ENCODE results near the gene SOD1. TPM values are rescaled to one million over a fixed set of nuclear protein-coding genes. Genes with fewer than 3 reads are reported as not detected.
"Not testable (repeated sequence)": the region's sequence is repeated elsewhere in the genome, so short reads cannot be mapped to it uniquely, and the experiment has no call there.

Gene SOD1
- total RNA-seq, 1 donor from 2014 or later, result 207 TPM

GRCh38 chr21:31654821-31655580, 4.5 kb upstream of the SOD1 start:
- intact Hi-C loops (cut with micrococcal nuclease), result loop anchor here (5.0 to 10.0 kb wide), 2 partner anchors 458 to 1670 kb away; partner anchors contain the start of gene IFNAR1

GRCh38 chr21:31656199-31657095, 3.0 kb upstream of the SOD1 start:
- intact Hi-C loops (cut with micrococcal nuclease), result loop anchor here (5.0 to 10.0 kb wide), 2 partner anchors 459 to 1668 kb away; partner anchors contain the start of gene IFNAR1

GRCh38 chr21:31658053-31658452, 1.4 kb upstream of the SOD1 start:
- intact Hi-C loops (cut with micrococcal nuclease), result loop anchor here (2.0 to 10.0 kb wide), 4 partner anchors 461 to 1833 kb away; partner anchors contain the start of genes DNAJC28, IFNAR1 and URB1

- intact Hi-C loops (cut with micrococcal nuclease), result loop anchor here (1.0 to 10.0 kb wide), 10 partner anchors 73 to 1832 kb away; partner anchors contain the start of genes DNAJC28, IFNAR1, MIS18A and SCAF4
These were observed 282 bp upstream of the SOD1 start for GRCh38 chr21:31659286-31659535.

GRCh38 chr21:31660259-31660565, 719 bp downstream of the SOD1 start:
- intact Hi-C loops (cut with micrococcal nuclease), result no loop called here

GRCh38 chr21:31660591-31660990, 1.1 kb downstream of the SOD1 start:
- intact Hi-C loops (cut with micrococcal nuclease), result no loop called here

GRCh38 chr21:31663584-31664249, 4.2 kb downstream of the SOD1 start:
- intact Hi-C loops (cut with micrococcal nuclease), result no loop called here

- intact Hi-C loops (cut with micrococcal nuclease), result no loop called here
These were observed 5.9 kb downstream of the SOD1 start for GRCh38 chr21:31665397-31665796.

- intact Hi-C loops (cut with micrococcal nuclease), result not testable (repeated sequence)
These were observed 6.4 kb downstream of the SOD1 start for GRCh38 chr21:31665869-31666268.

- intact Hi-C loops (cut with micrococcal nuclease), result no loop called here
These were observed 7.0 kb downstream of the SOD1 start for GRCh38 chr21:31666445-31667010.

- intact Hi-C loops (cut with micrococcal nuclease), result no loop called here
These were observed 7.6 kb downstream of the SOD1 start for GRCh38 chr21:31667132-31667531.

GRCh38 chr21:31667639-31668038, 8.1 kb downstream of the SOD1 start:
- intact Hi-C loops (cut with micrococcal nuclease), result loop anchor here (2.0 kb wide), 1 partner anchor 63 kb away; no protein-coding TSS in a partner anchor

GRCh38 chr21:31668651-31669491, 9.4 kb downstream of the SOD1 start:
- intact Hi-C loops (cut with micrococcal nuclease), result loop anchor here (2.0 kb wide), 1 partner anchor 62 kb away; no protein-coding TSS in a partner anchor

GRCh38 chr21:31670070-31670469, 10.6 kb downstream of the SOD1 start:
- intact Hi-C loops (cut with micrococcal nuclease), result no loop called here

- intact Hi-C loops (cut with micrococcal nuclease), result no loop called here
These were observed 11.7 kb downstream of the SOD1 start for GRCh38 chr21:31671146-31671716.

GRCh38 chr21:31671931-31672330, 12.4 kb downstream of the SOD1 start:
- intact Hi-C loops (cut with micrococcal nuclease), result no loop called here

- intact Hi-C loops (cut with micrococcal nuclease), result no loop called here
These were observed 13.9 kb downstream of the SOD1 start for GRCh38 chr21:31673321-31673912.

- intact Hi-C loops (cut with micrococcal nuclease), result no loop called here
These were observed 15.8 kb downstream of the SOD1 start for GRCh38 chr21:31675318-31675717.

- intact Hi-C loops (cut with micrococcal nuclease), result no loop called here
These were observed 16.5 kb downstream of the SOD1 start for GRCh38 chr21:31675960-31676359.

GRCh38 chr21:31677047-31677446, 17.6 kb downstream of the SOD1 start:
- intact Hi-C loops (cut with micrococcal nuclease), result no loop called here

All from T-helper 1 cell treated with Interleukin-12 subunit alpha and Interleukin-12 subunit beta and Interleukin-4 antibody, amounts not matched to agents 30 ng/mL and 1 ng/mL, for 36 hours (primary cell).